ENCODE measurements around the gene KCND3. TPM values are rescaled to one million over a fixed set of nuclear protein-coding genes. Genes with fewer than 3 reads are reported as not detected.

Gene KCND3
- total RNA-seq, 1 donor from 2014 or later: under 0.01 TPM

DNA sequence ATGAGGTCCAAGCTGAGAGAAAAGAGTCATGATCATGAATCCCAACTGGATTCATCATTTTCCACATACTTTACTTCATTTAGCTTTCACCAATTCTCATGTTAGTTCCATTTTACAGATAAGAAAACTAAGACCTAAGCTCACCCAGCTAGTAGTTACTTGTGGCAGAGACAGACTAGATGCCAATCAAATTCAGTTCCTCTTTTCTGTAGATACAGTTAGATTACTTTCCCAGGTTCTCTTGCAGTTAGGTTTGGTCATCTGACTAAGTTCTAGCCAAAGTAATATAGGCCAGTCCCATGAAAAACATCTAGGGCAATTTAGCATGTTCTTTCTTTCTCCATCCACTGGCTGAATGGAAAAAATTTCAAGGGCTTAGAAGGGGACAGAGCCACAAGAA, 8.9 kb upstream of the KCND3 start:
- no peak for DNase-seq (ENCODE audit: low read depth)
- TF ChIP-seq, protein P1, sequence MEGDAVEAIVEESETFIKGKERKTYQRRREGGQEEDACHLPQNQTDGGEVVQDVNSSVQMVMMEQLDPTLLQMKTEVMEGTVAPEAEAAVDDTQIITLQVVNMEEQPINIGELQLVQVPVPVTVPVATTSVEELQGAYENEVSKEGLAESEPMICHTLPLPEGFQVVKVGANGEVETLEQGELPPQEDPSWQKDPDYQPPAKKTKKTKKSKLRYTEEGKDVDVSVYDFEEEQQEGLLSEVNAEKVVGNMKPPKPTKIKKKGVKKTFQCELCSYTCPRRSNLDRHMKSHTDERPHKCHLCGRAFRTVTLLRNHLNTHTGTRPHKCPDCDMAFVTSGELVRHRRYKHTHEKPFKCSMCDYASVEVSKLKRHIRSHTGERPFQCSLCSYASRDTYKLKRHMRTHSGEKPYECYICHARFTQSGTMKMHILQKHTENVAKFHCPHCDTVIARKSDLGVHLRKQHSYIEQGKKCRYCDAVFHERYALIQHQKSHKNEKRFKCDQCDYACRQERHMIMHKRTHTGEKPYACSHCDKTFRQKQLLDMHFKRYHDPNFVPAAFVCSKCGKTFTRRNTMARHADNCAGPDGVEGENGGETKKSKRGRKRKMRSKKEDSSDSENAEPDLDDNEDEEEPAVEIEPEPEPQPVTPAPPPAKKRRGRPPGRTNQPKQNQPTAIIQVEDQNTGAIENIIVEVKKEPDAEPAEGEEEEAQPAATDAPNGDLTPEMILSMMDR (IDR thresholded peaks at IDR 0.05; ENCODE audit: insufficient read depth, low read length, poor library complexity, severe bottlenecking): no peak
- Histone ChIP-seq H3K36me3 (ENCODE audit: control insufficient read depth, insufficient read depth, low read length) (no peaks in the 10 kb centered on the region), H3K27me3 (ENCODE audit: control insufficient read depth, insufficient read depth, low read length) (no peaks in the 10 kb centered on the region), H3K4me3 (ENCODE audit: low read depth, low read length) (no peak overlapping the region)

GRCh38 chr1:111992476-111992875, 3.0 kb upstream of the KCND3 start:
- no peaks in the 10 kb centered on the region for H3K36me3 ChIP-seq (ENCODE audit: control insufficient read depth, insufficient read depth, low read length)
- H3K27me3 ChIP-seq (ENCODE audit: control insufficient read depth, insufficient read depth, low read length): peaks cover 45% of the 10 kb centered on the region
- TF ChIP-seq, protein P1 (IDR thresholded peaks at IDR 0.05; ENCODE audit: insufficient read depth, low read length, poor library complexity, severe bottlenecking): no peak
- DNase-seq (ENCODE audit: low read depth): no peak
- no peak overlapping the region for H3K4me3 ChIP-seq (ENCODE audit: low read depth, low read length)

DNA sequence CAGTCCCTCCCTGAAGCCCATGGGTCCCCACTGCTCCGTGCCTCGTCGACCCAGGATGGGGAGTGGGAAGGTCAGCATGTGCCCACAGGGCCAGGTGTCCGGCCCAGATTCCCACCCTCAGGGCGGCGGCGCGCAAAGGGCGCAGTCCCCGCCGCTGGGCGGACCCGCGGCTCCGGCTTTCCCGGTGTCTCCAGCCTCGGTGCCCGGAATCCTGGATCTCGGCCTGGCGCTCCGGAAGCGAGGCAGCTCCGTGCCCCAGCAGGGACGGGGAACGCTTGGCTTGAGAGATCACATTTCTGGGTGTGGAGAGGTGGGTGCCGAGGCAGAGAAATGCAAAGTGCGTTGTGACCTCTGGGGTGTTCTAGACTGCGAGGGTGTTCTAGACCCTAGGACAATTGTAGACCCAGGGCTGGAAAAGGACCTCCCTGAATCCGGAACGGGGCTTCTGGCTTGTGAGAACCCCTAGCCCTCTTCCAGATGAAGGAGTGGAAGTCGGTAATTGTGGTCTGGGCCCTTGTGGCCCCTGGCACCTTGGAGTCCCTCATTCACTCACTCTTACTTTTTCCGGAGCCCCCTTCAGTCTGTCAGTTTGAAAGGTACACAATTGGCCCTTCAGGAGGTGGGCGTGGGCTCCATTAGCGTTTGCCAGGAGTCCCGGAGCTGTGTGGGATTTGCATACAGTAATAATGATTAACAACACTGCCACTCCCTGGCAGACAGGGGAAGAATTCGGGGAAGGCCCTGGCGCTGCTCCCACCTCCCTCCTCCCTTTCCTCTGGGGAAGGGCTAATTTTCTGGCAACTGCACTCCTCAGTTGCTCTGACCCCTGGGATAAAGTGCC, 1.6 kb upstream of the KCND3 start:
- H3K4me3 ChIP-seq (ENCODE audit: low read depth, low read length): no peak overlapping the region
- TF ChIP-seq, protein P1 (IDR thresholded peaks at IDR 0.05; ENCODE audit: insufficient read depth, low read length, poor library complexity, severe bottlenecking): no peak

GRCh38 chr1:111990026-111990877, 784 bp upstream of the KCND3 start:
- Histone ChIP-seq H3K27me3 (ENCODE audit: control insufficient read depth, insufficient read depth, low read length) (peaks cover 55% of the 10 kb centered on the region), H3K36me3 (ENCODE audit: control insufficient read depth, insufficient read depth, low read length) (no peaks in the 10 kb centered on the region), H3K4me3 (ENCODE audit: low read depth, low read length) (peak overlapping the region; percentile 22)
- TF ChIP-seq, protein P1 (IDR thresholded peaks at IDR 0.05; ENCODE audit: insufficient read depth, low read length, poor library complexity, severe bottlenecking): no peak
- no peak for DNase-seq (ENCODE audit: low read depth)

More for the DNA sequence above, 1.6 kb upstream of the KCND3 start:
- no peak for DNase-seq (ENCODE audit: low read depth)
- H3K36me3 ChIP-seq (ENCODE audit: control insufficient read depth, insufficient read depth, low read length): no peaks in the 10 kb centered on the region
- H3K27me3 ChIP-seq (ENCODE audit: control insufficient read depth, insufficient read depth, low read length): peaks cover 55% of the 10 kb centered on the region

DNA sequence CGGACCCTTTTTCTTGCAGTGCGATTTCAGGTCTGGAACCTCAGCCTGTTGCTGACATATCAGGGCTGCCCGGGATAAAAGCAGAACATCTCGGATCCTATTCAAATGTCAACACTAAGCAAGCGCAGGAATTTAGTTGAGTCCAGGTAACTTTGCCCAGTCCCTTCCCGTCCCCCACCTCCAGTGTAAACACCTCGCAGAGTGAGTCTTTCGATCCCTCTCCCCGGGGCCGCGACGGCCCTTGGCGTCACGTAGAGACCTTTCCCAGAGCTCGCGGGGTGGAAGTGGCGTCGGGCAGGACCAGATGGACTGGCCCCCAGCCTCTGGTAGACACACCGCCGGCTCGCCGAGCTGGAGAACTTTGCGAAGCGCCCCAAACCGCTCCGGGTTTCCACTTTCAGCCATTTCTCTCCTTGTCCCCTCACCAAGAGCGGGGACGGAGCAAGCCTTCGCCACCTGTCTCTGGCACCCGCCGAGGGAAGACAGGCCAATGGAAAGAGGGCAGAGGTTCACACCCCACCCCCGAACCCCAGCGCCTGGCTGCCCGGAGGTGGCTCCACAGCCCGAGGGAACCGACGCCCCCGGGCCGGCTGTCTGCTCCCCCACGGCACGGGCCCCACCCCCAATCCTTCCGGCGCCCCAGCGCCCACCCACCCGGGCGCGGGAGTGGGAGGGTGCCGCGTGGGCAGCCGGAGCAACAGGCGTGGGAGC, 570 bp downstream of the KCND3 start:
- peaks cover 55% of the 10 kb centered on the region for H3K27me3 ChIP-seq (ENCODE audit: control insufficient read depth, insufficient read depth, low read length)
- H3K4me3 ChIP-seq (ENCODE audit: low read depth, low read length): peak overlapping the region; percentile 4
- no peak for DNase-seq (ENCODE audit: low read depth)
- no peaks in the 10 kb centered on the region for H3K36me3 ChIP-seq (ENCODE audit: control insufficient read depth, insufficient read depth, low read length)
- TF ChIP-seq, protein P1 (IDR thresholded peaks at IDR 0.05; ENCODE audit: insufficient read depth, low read length, poor library complexity, severe bottlenecking): no peak

All from kidney epithelial cell (primary cell).